Suprapubic skin (tissue), 4 donors: ENCODE data around the gene WDR89.

ENCODE experiments used
- CTCF ChIP-seq, 2 donors: fragments of 200-600 bp in 1 of 2; fragments of 450-650 bp in 1 of 2; sonication (generic) in 1 of 2; IDR thresholded peaks; one replicate each; pipeline ENCODE4 v1.5.1; 2016 to 2019; ENCODE audit warnings: antibody characterized with exemption in 2 of 2, mild to moderate bottlenecking in 1 of 2, moderate library complexity in 1 of 2
- POLR2A ChIP-seq, 2 donors: fragments of 450-650 bp; IDR thresholded peaks; one replicate each; pipeline ENCODE4 v1.6.1; 2017; ENCODE audit warnings: antibody characterized with exemption in 2 of 2, mild to moderate bottlenecking in 2 of 2, moderate library complexity in 2 of 2
- POLR2AphosphoS5 ChIP-seq, 3 donors: sonication (generic); formaldehyde crosslinking; IDR thresholded peaks; one replicate each; pipeline ENCODE4 v1.6.1; 2017; ENCODE audit warnings: antibody characterized with exemption in 3 of 3

- TF ChIP-seq CTCF (IDR thresholded peaks at IDR 0.05) (no peak), POLR2A (IDR thresholded peaks at IDR 0.05) (no peak), POLR2AphosphoS5 (IDR thresholded peaks at IDR 0.05) (no peak)
Measured at GRCh38 chr14:63673255-63673654, 31.6 kb upstream of the WDR89 start.
